HG03520 (cell line): ENCODE measurements around the gene RAB2B.

Experiments used
- ATAC-seq: cut with Tn5 transposase; IDR thresholded peaks from one replicate; pipeline ENCODE4 v1.9.1; 2021; ENCODE audit warnings: mild to moderate bottlenecking, moderate library complexity; ENCODE audit not compliant: unreplicated experiment

RAB2B gene

DNA sequence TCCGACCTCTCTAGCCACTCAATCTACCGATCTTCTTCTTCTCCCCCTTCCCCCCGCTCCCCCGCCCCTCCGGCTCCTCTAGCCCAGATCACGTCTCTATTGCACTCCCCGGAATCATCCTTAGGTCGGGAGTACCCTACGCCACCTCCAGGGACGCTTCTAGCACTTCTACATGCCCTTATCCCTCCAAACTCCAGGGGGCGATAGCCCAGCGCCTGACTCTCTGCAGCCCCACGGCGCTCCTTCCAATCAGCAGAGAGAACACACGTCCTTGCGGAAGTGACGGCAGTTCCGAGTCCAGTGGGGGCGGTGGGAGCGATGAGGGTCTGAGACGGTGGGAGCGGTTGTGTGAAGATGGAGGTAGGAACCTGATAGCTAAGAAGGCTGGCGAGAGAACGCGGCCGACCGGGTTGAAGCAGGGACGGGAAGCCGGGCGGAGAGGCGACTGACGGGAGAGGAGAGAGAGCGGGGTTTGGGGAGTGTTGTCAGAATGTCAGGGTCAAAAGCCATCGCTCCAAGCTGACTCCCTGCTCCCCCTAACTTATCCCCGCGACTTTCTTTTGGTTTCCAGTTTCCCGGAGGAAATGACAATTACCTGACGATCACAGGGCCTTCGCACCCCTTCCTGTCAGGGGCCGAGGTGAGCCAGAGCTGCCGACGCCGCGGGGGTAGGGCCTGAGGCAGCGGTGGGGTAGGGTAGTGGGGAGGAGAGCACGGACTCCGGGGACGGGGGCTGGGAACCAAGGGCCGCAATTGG lies at the start of gene RAB2B, which contains the start of gene TOX4:
Gene RAB2B, minus strand, starts transcription at position 35 of the 757 bp plus-strand sequence. CDS start 87 bp downstream, outside the sequence.
Gene TOX4, plus strand, starts transcription at position 271 of the 757 bp plus-strand sequence. Its CDS starts 84 bp downstream, at position 355.
- peak; percentile 99 for ATAC-seq

GRCh38 chr14:21525962-21526671 lies 49.4 kb upstream of the RAB2B start, which contains the start of gene SALL2:
SALL2 (minus strand) TSS chr14:21526346; CDS start chr14:21526127, 219 bp downstream.
- ATAC-seq = no peak

DNA sequence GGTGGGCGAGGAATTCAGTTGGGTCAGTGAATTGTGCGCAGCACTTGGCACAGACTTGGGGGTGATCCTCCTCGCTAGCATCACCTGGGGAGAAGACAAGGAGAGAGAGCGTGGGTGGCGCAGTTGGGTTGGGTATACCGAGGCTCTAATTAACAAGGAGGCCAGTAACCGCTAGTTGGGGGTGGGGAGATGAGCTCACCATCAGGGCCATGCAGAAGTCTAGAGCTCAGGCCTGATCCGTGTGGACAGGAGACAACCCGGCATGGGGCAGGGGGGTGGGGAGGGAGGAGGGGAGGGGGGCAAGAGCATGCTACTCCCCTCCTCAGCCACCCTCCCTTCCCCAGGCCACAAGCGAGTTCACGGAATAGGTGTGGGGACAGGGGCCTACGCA lies 48.8 kb upstream of the RAB2B start:
- no peak for ATAC-seq

GRCh38 chr14:21524575-21525490 lies 48.1 kb upstream of the RAB2B start:
- ATAC-seq = no peak

DNA sequence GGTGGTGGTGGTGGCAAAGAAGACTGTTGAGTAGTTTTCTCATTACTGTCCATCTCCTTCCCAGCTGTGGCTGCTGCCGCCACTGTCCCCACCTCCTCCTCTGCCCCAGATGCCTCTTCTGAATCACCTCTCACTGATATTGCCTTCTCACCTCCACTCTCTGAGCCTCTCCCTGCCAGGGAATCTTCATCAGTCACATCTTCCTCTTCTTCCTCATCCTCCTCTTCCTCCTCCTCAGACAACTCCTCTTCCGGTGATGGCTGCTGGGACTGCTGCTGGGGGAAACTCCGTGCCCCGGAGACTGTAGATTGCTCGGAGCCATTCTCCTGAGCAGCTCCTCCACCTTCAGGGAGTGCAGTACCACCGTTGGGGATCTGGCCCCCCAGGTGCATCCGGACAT lies 46.4 kb upstream of the RAB2B start:
- no peak for ATAC-seq

DNA sequence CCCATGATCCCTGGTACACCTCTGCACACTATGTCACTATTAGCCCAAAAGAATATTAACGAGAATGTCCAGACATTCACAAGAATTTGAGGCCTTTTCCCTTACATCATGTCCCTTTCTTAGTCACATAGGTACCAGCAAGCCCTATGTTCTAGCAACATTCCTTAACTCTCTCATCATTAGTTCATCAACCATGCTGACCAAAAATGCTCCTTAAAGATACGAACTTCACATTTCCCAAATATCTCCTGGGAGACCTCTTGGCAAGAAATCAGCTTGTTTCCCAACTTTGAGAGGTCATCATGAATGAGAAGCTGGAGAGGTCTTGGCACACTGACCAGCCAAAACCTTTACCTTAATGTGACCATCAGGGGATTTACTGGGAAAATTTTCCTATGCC lies 44.7 kb upstream of the RAB2B start:
- no peak for ATAC-seq

DNA sequence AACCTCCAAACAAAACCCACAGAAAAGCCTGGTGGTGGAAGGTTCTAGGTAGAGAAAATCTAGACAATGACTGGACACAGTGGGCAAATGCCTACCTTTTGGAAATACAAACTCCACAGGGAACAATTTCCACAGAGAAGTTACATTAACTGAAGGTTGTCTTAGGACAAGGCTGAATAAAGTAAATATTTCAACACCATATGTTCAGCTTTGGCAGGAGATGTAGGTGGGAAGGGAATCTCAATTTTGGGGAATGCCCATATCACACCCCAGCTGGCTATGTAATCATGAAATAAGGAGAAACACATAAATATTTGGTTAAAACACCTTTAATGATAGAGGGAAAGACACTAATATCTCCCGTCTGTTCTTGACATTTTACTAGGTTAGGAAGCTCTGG lies 44.0 kb upstream of the RAB2B start:
- no peak for ATAC-seq

- no peak for ATAC-seq
These were observed 42.0 kb upstream of the RAB2B start for GRCh38 chr14:21518725-21519124.

DNA sequence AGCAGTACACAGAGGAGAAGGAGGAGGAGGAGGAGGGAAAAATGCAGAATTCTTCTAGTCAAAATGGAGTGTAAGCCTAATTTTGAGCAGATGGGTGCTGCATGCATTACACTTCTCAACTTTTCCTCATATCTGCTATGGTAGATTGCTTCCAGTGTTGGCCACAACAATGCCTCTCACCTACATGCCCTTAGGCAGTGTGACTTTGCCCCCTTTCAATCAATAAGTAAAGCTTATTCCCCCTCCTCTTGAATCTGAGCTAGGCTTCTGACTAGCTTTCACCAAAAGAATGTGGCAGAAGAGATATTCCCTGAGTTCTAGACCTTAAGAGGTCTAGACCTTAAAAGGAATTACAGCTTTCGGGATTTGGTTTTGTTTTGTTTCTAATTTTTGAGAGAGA lies 37.6 kb upstream of the RAB2B start:
- ATAC-seq = no peak

GRCh38 chr14:21510735-21511657 lies 34.2 kb upstream of the RAB2B start, which contains the start of gene METTL3:
METTL3 (minus strand) TSS chr14:21511340; CDS start chr14:21511223, 117 bp downstream.
- peak; percentile 98 for ATAC-seq

GRCh38 chr14:21509432-21510143 lies 32.8 kb upstream of the RAB2B start:
- ATAC-seq = no peak

DNA sequence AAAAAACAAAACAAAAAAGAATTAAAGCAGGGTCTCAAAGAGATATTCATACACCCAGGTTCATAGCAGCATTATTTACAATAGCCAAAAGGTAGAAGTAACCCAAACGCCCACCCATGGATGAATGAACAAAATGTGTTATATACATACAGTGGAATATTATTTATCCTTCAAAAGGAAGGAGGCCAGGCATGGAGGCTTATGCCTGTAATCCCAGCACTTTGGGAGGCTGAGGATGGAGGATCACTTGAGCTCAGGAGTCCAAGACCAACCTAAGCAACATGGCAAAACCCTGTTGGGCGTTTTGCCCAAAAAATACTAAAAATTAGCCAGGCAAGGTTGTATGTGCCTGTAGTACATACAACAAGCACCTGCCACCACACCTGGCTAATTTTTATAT lies 29.8 kb upstream of the RAB2B start:
- ATAC-seq = no peak

DNA sequence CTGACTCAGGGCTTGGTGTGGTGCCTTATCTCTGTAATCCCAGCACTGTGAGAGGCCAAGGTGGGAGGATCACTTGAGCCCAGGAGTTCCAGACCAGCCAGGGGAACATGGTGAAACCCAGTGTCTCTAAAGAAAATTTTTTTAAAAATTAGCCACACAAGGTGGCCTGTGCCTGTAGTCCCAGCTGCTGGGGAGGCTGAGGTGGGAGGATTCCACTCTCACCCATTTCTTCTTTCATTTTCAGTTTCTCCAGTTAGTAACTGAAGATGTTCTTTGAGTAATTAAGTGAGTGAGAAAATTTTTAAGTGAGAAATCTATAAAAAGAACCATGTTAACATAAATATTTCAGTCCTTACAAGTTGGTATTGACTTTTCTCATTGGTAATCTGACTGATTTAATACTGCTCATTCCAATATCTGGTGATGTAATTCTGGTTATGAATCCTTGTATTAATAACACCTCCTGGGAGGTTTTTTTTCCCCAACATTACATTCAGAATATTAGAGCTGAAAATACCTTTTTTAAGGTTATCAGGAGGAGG lies 28.3 kb upstream of the RAB2B start:
- no peak for ATAC-seq

DNA sequence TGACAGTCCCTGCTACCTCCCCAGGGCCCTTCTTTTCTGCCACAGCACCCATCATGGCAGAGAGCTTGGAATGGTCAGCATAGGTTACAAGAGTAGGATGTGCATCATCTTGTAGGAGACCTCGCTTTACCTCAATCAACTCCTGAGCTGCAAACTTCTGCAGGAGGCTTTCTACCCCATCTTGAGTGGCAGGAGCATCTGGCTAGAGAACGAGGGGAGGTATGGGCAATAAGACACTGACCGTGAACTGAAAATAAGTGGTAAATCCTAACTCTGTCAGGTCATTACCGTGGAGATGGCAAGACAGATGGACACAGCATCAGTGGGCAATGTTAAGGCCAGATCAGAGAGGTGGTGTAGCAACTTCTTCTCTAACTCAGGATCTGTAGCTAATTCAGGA lies 26.6 kb upstream of the RAB2B start:
- ATAC-seq = no peak

DNA sequence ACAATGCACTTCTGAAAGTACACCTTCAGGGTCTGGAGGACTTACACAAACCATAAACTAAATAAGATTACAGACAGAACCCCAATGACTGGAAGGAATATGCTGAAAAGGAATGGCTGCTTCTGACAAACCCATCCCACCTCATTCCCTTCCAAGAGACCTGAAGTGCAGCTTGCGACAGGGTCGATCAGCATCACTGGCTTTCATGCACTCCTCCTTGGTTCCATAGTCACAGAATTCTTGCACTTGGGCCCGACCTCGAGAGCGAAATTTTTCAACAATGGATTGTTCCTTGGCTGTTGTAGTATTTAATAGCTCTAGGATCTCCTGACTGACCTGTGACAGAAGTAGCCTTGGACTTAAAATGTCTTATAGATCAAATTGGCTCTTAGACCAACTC lies 24.8 kb upstream of the RAB2B start:
- no peak for ATAC-seq

DNA sequence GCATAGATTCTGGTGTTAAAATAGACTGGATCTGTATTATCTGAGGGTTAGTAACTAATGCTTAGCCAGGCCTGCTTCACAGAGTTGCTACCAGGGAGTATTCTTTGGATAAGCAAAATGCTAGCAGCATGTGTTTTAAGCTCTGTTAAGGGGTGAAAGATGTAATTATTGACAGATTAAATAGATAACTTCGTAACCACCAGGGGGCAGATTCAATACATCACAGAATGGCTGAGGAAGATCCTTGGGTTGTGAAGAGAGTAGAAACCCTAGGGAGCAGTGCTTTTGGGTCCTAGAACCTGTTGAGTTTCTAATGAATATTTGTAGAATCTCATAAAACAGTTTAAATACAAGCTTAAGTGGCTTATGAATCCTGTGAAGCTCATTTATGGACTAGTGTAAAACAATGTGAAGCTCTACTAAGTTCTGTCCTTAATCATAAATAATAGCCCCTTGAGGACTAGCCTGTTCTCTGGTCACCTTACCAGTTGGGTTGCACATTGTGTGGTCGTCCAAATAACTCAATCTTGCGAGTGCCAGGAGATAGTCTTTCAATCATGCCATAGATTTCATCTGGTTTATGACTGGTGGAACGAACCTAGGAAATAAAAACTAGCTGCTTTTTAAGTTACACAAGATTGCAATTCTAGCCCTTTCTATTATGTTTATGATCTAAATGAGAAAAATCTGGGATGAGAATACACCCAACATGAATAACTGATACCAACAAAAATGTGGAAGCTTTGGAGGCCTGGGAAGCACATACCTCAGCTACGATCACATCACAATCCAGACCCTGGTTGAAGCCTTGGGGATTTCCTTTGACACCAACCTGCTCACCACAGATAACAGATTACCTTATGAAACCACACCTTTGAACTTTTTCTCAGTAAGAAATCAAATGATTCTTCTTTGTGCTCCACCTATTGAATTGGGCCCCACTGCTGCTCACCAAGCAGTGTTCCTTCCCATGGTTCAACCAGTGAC lies 22.1 kb upstream of the RAB2B start:
- no peak for ATAC-seq

GRCh38 chr14:21496453-21496852 lies 19.7 kb upstream of the RAB2B start:
- no peak for ATAC-seq
